Neural crest cell (in vitro differentiated cells): Measurements from ENCODE around the gene FAM24B. TPM values are rescaled to one million over a fixed set of nuclear protein-coding genes. Genes with fewer than 3 reads are reported as not detected.
"Not testable (repeated sequence)": the region's sequence is repeated elsewhere in the genome, so short reads cannot be mapped to it uniquely, and the experiment has no call there.

Experiments used
- DNase-seq: peaks from one replicate; pipeline ENCODE4 v3.0.0; 2021; ENCODE audit warnings: low read depth, mixed read lengths, low spot score
- H3K27ac Mint-ChIP-seq: one replicate; pipeline ENCODE4 v1.8.0; 2021; ENCODE audit warnings: mild to moderate bottlenecking, mixed read lengths; ENCODE audit not compliant: unreplicated experiment
- H3K27me3 Mint-ChIP-seq: 2 replicates; pipeline ENCODE4 v1.8.0; 2021; ENCODE audit warnings: low read depth, mild to moderate bottlenecking, mixed read lengths
- H3K36me3 Mint-ChIP-seq: 2 replicates; pipeline ENCODE4 v1.8.0; 2021; ENCODE audit warnings: low read depth, mild to moderate bottlenecking, mixed read lengths
- H3K4me1 Mint-ChIP-seq: 2 replicates; pipeline ENCODE4 v1.8.0; 2021; ENCODE audit warnings: mixed read lengths
- H3K4me3 Mint-ChIP-seq: one replicate; pipeline ENCODE4 v1.8.0; 2021; ENCODE audit warnings: mild to moderate bottlenecking, mixed read lengths
- H3K9me3 Mint-ChIP-seq: 2 replicates; pipeline ENCODE4 v1.8.0; 2021; ENCODE audit warnings: mixed read lengths
- CTCF ChIP-seq: fragments of 200-600 bp; sonication (generic); conservative IDR thresholded peaks from 2 replicates; pipeline ENCODE4 v1.5.0; 2021; ENCODE audit warnings: antibody characterized with exemption, mild to moderate bottlenecking
- total RNA-seq: library from RNA; stranded (reverse); gene quantifications from 2 replicates; pipeline ENCODE4 v1.2.1, GENCODE V29; 2021

The FAM24B gene
- total RNA-seq, 1 donor from 2014 or later, result not detected

- Mint-ChIP-seq H3K4me3 (no peak overlapping the region), H3K4me1 (no peaks in the 10 kb centered on the region), H3K36me3 (no peaks in the 10 kb centered on the region), H3K9me3 (peaks cover 5% of the 10 kb centered on the region), H3K27me3 (peaks cover 16% of the 10 kb centered on the region), H3K27ac (no peak overlapping the region)
- TF ChIP-seq CTCF, result no peak
- no peak for DNase-seq
Measured at GRCh38 chr10:122863216-122864193, 15.9 kb downstream of the FAM24B start.

GRCh38 chr10:122861711-122862161 lies 17.6 kb downstream of the FAM24B start:
- DNase-seq, result no peak
- H3K36me3 Mint-ChIP-seq, result no peaks in the 10 kb centered on the region
- H3K4me3 Mint-ChIP-seq, result no peak overlapping the region
- H3K27ac Mint-ChIP-seq, result no peak overlapping the region
- TF ChIP-seq CTCF, result no peak
- peaks cover 16% of the 10 kb centered on the region for H3K27me3 Mint-ChIP-seq
- no peaks in the 10 kb centered on the region for H3K4me1 Mint-ChIP-seq
- H3K9me3 Mint-ChIP-seq, result peaks cover 2% of the 10 kb centered on the region

- Mint-ChIP-seq H3K4me3 (no peak overlapping the region), H3K27ac (no peak overlapping the region), H3K9me3 (no peaks in the 10 kb centered on the region), H3K4me1 (no peaks in the 10 kb centered on the region), H3K27me3 (peaks cover 27% of the 10 kb centered on the region), H3K36me3 (no peaks in the 10 kb centered on the region)
- DNase-seq, result no peak
- TF ChIP-seq CTCF, result no peak
Measured at GRCh38 chr10:122859527-122859926, 19.9 kb downstream of the FAM24B start.

- H3K36me3 Mint-ChIP-seq, H3K4me3 Mint-ChIP-seq, H3K9me3 Mint-ChIP-seq, H3K27ac Mint-ChIP-seq, DNase-seq, H3K4me1 Mint-ChIP-seq: not testable (repeated sequence)
- peaks cover 31% of the 10 kb centered on the region for H3K27me3 Mint-ChIP-seq
Measured at GRCh38 chr10:122858042-122858441, 21.3 kb downstream of the FAM24B start.

GRCh38 chr10:122856902-122857301 lies 22.5 kb downstream of the FAM24B start:
- Mint-ChIP-seq H3K4me1 (no peaks in the 10 kb centered on the region), H3K4me3 (no peak overlapping the region), H3K36me3 (no peaks in the 10 kb centered on the region), H3K9me3 (no peaks in the 10 kb centered on the region), H3K27ac (no peak overlapping the region), H3K27me3 (peaks cover 28% of the 10 kb centered on the region)
- DNase-seq, result no peak
- no peak for TF ChIP-seq CTCF

GRCh38 chr10:122855745-122856144 lies 23.6 kb downstream of the FAM24B start:
- Mint-ChIP-seq H3K4me1 (no peaks in the 10 kb centered on the region), H3K4me3 (no peak overlapping the region), H3K27ac (no peak overlapping the region), H3K9me3 (no peaks in the 10 kb centered on the region), H3K27me3 (peaks cover 25% of the 10 kb centered on the region), H3K36me3 (no peaks in the 10 kb centered on the region)
- no peak for TF ChIP-seq CTCF
- DNase-seq, result no peak
